ENCODE results near the gene AZGP1. TPM values are rescaled to one million over a fixed set of nuclear protein-coding genes. Genes with fewer than 3 reads are reported as not detected.

The AZGP1 gene
- total and polyA plus RNA-seq, 2 of the 13 experiments (the other 11 are each of a cell fraction or from before 2014, with no cell fraction given) = 93.8 to 229 TPM

- no peak for TF ChIP-seq HMGA1 (CRISPR knock-in tag; conservative IDR thresholded peaks at IDR 0.05)
- TF ChIP-seq AHDC1 (CRISPR knock-in tag; IDR thresholded peaks at IDR 0.05; ENCODE audit: borderline replicate concordance) = 0 out of 2 replicates have a peak, but pooled peaks have one; percentile 26
- peak; percentile 12; the same call in 1 of the 2 replicates for TF ChIP-seq NAIF1 (CRISPR knock-in tag; IDR thresholded peaks at IDR 0.05; ENCODE audit: borderline replicate concordance)
- TF ChIP-seq MTERF4 (CRISPR knock-in tag; IDR thresholded peaks at IDR 0.05) = peak; percentile 8; the same call in 1 of the 2 replicates
- no peak for TF ChIP-seq RFX3 (CRISPR knock-in tag; IDR thresholded peaks at IDR 0.05)
- TF ChIP-seq ZNF7 (CRISPR knock-in tag; IDR thresholded peaks at IDR 0.05) = no peak
- TF ChIP-seq ZNF614 (CRISPR knock-in tag; IDR thresholded peaks at IDR 0.05; ENCODE audit: borderline replicate concordance) = 0 out of 2 replicates have a peak, but pooled peaks have one; percentile 6
- TF ChIP-seq ZMYM2 (CRISPR knock-in tag; IDR thresholded peaks at IDR 0.05) = 0 out of 2 replicates have a peak, but pooled peaks have one; percentile 46
- TF ChIP-seq ZNF124 (CRISPR knock-in tag; IDR thresholded peaks at IDR 0.05) = 0 out of 2 replicates have a peak, but pooled peaks have one; percentile 17
- 0 out of 2 replicates have a peak, but pooled peaks have one; percentile 13 for TF ChIP-seq HDAC1 (CRISPR knock-in tag; IDR thresholded peaks at IDR 0.05)
- no peak for TF ChIP-seq TP53 (CRISPR knock-in tag; conservative IDR thresholded peaks at IDR 0.05)
- 0 out of 2 replicates have a peak, but pooled peaks have one; percentile 58 for TF ChIP-seq FOXO4 (CRISPR knock-in tag; conservative IDR thresholded peaks at IDR 0.05)
- peak; percentile 30; the same call in 1 of the 2 replicates for TF ChIP-seq ZNF816 (CRISPR knock-in tag; IDR thresholded peaks at IDR 0.05; ENCODE audit: borderline replicate concordance)
- TF ChIP-seq MATR3 (CRISPR knock-in tag; IDR thresholded peaks at IDR 0.05) = no peak
- TF ChIP-seq ZNF354B (CRISPR knock-in tag; IDR thresholded peaks at IDR 0.05) = 0 out of 2 replicates have a peak, but pooled peaks have one; percentile 9
- TF ChIP-seq ZBTB7B (CRISPR knock-in tag; IDR thresholded peaks at IDR 0.05) = 0 out of 2 replicates have a peak, but pooled peaks have one; percentile 17
- TF ChIP-seq RERE (CRISPR knock-in tag; IDR thresholded peaks at IDR 0.05; ENCODE audit: low read depth) = 0 out of 2 replicates have a peak, but pooled peaks have one; percentile 2
Observed at GRCh38 chr7:99919814-99920112, 56.1 kb downstream of the AZGP1 start (continued).

Measured in HepG2 (cell line).